DMS153 treated with DMSO at 0.1 percent for 48 hours (cell line): ENCODE measurements around the gene CXXC5.
"Not testable (repeated sequence)": the region's sequence is repeated elsewhere in the genome, so short reads cannot be mapped to it uniquely, and the experiment has no call there.

Experiments used
- DNase-seq: peaks from one replicate; lab custom pipeline; 2025; ENCODE audit not compliant: unreplicated experiment; lab: John Stamatoyannopoulos, UW

The CXXC5 gene

DNA sequence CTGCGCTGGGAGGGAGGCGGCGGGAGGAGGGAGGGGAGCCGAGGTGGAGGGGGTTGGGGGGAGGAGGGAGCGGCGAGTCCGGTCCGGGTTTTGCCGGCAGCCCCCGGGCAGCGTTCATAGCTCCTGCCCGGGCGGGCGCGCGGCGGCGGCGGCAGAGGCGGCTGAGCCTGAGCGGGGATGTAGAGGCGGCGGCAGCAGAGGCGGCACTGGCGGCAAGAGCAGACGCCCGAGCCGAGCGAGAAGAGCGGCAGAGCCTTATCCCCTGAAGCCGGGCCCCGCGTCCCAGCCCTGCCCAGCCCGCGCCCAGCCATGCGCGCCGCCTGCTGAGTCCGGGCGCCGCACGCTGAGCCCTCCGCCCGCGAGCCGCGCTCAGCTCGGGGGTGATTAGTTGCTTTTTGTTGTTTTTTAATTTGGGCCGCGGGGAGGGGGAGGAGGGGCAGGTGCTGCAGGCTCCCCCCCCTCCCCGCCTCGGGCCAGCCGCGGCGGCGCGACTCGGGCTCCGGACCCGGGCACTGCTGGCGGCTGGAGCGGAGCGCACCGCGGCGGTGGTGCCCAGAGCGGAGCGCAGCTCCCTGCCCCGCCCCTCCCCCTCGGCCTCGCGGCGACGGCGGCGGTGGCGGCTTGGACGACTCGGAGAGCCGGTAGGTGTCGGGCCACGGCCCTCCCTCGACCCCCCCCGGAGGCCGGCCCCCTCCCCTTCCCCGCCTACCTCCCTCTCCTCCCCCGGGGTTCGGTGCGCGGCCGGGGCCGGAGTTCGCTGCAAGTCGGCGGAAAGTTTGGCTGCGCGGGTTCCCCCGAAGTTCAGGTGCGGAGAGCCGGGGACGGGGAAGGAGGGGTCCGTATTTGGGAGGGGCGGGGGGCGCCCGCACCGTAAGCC, at the start of gene CXXC5:
Gene CXXC5, plus strand, starts transcription at position 145 of the 877 bp plus-strand sequence. CDS start 32,175 bp downstream, outside the sequence.
- peak; percentile 17 for DNase-seq

DNA sequence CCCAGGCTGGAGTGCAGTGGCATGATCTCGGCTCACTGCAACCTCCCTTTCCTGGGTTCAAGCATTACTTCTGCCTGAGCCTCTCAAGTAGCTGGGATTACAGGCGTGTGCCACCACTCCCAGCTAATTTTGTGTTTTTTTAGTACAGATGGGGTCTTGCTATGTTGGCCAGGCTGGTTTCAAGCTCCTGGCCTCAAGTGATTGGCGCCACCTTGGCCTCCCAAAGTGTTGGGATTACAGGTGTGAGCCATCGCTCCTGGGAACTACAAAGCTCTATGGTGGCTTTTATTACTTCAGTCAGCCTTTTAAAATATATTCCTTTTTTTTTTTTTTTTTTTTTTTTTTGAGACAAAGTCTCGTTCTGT, 49.6 kb upstream of the CXXC5 start:
- not testable (repeated sequence) for DNase-seq

DNA sequence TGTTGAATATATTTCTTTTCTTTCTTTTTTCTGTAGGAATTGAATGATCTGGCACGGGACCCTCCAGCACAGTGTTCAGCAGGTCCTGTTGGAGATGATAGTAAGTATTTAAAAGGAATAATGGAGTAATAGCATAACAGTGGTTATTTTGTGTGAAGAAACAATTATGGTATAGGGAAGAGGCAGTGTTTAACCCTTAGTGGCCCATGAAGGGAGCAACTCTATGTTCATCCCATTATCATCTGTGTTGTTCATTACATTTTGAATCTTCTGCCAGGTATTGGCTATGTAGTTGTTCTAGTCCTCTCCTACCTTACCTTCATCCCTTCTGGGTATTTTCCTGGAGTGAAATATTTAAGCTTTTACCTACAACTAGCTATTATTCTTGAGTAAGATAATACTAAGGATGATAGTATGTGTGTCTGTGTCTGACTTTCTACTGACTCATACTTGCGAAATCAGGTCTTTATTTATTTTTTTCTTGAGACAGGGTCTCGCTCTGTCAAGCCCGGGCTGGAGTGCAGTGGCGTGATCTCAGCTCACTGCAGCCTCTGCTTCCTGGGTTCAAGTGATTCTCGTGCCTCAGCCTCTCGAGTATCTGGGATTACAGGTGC, 47.7 kb upstream of the CXXC5 start:
- no peak for DNase-seq

DNA sequence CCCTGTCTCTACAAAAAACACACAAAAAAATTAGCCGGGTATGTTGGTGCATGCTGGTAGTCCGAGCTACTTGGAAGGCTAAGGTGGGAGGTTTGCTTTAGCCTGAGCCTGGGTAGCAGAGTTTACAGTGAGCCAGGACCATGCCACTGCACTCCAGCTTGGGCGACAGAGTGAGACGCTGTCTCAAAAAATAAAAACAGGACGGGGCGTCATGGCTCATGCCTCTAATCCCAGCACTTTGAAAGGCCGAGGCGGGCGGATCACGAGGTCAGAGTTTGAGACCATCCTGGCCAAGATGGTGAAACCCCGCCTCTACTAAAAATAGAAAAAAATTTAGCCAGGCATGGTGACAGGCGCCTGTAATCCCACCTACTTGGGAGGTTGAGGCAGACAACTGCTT, 46.7 kb upstream of the CXXC5 start:
- no peak for DNase-seq

DNA sequence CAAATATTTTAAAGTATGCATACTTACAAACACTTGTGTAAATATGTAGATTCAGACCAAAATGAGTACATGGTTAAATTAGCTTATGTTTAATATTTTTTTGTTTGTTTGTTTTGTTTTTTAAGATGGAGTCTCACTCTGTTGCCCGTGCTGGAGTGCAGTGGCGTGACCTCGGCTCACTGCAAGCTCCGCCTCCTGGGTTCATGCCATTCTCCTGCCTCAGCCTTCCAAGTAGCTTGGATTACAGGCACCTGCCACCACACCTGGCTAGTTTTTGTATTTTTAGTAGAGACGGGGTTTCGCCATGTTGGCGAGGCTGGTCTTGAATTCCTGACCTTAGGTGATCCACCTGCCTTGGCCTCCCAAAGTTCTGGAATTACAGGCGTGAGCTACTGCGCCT, 46.2 kb upstream of the CXXC5 start:
- not testable (repeated sequence) for DNase-seq

DNA sequence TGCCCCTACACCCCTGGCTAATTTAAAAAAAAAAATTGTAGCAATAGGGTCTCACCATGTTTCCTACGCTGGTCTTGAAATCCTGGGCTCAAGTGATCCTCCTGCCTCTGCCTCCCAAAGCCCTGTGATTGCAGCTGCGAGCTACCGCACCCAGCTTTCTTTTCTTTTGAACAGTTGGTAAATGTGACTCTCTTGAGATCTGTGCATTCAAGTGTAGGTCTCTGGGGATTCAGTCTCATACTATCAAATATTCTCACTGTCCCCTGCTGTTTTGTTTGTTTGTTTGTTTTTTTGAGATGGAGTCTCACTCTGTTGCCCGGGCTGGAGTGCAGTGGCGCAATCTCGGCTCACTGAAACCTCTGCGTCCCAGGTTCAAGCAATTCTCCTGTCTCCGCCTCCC, 42.3 kb upstream of the CXXC5 start:
- DNase-seq = no peak

DNA sequence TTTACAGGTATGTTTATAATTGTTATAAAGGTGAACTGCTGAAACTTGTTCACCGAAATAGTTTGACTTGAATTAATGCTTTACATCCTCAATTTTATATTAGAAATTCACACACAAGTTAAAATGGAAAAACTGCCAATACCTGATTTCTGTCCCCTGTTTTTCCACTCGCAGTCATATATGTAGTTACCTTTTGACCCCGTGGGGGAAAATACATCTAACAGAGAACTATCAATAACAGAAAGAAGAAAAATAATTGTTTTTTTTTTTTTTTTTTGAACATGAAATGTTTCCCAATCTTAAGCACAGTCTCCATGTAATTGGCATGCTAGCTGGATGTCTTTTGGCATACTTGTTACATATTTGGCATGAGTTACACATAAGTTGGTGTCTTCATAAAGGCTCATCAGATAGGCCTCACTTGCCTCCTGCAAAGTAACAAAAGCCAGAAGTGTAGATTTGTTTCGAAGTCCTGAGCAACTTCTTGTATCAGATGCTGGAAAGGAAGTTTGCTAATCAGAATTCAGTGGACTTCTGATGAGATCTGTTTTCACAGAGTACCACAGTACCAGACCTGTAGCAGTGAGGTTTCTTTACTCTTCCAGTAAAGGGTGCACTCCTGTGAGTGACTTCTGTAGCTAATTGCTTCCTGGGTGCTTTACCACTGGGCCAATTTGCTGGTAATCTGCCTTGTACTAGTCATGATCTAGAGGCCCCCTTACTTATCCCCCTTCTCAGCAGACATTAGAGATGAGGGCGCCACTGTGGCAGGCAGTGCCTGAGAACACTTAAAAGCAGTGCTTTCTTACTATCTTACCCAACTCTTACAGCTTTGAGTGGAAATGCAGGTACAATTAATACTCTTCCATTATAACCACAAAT, 36.2 kb upstream of the CXXC5 start:
- no peak for DNase-seq

DNA sequence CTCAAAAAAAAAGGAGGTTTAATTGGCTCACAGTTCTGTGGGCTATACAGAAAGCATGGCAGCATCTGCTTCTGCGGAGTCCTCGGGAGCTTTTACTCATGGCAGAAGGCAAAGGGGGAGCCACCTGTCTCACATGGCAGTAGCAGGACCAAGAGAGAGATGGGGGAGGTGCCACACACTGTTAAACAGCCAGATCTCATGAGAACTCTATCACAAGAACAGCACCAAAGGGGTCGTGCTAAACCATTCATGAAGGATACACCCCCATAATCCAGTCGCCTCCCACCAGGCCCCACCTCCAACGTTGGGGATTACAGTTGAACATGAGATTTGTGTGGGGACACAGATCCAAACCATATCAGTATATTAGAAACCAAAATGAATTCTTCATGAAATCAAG, 28.3 kb upstream of the CXXC5 start:
- no peak for DNase-seq

DNA sequence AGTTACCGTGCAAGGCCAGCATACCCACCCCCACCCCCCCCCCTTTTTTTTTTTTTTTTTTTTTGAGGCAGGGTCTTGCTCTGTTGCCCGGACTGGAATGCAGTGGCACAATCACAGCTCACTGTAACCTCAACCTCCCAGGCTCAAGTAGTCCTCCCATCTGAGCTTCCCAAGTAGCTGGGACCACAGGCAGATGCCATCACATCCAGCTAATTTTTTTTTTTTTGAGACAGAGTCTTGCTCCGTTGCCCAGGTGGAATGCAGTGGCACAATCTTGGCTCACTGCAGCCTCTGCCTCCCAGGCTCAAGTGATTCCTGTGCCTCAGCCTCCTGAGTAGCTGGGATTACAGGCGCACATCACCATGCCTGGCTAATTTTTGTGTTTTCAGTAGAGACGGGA, 22.8 kb upstream of the CXXC5 start:
- not testable (repeated sequence) for DNase-seq

DNA sequence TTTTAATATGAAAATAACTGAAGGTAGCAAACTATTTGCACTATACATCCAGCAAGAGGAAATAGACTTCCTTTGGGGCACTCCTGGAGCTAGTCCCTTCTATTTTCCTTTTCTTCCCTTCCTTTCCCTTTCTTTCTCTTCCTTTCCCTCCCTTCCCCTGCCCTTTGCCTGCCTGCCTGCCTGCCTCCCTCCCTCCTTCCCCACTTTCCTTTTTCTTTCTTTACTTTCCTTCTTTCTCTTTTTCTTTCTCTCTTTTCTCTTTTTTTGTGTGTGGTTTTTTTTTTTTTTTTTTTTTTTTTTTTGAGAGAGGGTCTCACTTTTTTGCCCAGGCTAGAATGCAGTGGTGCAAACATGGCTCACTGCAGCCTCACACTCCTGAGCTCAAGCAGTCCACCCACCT, 17.3 kb upstream of the CXXC5 start:
- DNase-seq = no peak

DNA sequence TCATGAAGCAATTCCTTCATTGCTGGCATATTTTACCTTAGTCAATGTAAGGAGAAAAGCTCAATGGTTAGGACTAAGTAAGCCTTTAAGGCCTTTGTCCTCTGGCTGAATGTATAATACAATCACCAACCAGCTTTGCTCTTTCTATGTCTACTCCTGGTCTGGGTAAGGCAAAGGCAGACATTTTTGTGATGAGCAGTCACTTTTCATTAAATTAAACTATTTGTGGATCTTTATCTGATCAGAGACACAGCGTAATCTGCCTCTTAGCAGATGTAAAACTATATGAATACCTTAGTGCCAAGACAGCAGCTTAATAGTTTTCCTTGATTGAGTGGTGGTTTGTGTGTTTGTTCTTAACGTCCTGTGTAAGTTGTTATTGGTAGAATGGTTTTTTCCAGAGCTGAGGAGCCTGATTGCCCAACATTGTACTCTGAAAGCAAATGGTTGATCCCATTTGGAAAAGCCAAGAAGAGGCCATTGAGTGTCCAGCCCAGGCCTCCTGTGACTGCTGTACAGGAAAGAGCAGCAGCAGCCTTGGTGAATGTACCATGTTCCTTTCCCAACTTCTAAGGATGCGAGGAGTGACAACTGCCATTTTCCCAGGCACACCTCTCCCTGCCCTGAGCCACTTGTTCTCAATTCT, 16.5 kb upstream of the CXXC5 start:
- DNase-seq = no peak

DNA sequence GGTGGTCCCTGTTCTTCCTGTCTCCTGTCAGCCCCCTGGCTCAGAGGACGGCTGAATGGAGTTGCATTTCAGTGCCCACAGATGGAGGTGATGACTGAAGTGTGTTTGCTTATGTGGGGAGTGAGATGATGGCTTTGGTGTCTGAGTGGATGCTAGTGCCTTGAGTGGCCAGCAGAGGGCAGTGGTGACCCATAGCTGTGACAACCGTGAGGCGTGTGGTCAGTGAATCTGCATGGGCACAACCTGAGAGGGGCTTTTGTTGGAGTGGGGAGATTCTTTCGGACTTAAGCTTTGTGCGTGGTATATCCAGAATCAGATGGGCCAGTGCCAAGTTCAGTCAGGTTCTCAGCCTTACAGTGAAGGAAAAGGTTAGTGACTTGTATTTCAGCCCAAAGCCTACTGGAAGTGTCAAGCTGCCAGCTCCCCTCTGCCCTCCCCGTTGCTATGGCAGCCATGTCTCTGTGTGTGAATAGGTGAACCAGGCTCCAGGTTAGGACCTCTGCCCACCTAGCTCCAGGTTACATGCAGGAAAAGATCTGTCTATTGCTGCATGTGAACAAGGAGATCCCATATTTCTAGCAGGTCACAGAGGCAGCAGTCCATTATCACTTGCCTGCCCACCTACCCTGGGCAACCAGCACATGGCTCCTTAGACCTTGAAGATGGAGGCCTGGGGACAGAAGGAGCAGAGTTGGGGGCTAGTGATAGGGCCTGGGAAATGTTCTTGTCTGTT, 14.7 kb upstream of the CXXC5 start:
- DNase-seq = peak; percentile 30

DNA sequence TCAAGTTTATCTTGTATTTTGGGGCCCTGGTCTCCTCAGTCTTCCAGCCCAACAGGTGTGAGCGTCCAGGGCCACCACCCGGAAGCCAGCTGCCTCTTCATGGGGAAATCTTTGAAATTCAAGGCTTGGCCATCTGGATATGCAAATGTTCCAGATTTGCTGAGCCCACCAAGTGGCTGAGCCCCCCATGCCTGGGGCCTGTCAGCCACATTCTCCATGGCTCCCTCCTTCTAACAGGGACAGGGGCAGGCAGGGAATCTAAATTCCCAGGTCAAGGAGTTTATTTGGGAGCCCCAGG, 14.2 kb upstream of the CXXC5 start:
- DNase-seq = no peak

DNA sequence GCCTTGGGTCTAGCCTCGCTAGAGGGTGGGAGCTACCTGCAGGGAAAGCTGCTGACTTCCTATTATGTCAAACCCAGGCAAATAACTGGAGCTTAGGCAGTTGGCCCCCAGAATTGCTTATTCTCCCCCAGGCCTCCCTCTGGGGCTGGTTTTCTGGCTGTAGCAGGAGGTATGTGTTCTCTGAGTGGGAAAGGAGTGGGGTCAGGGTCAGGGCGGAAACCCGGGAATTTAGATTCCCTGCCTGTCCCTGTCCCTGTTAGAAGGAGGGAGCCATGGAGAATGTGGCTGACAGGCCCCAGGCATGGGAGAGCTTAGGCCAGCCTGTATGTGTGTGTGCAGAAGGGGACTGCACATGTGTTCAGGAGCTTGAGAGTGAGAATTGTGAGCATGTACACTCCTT, 13.6 kb upstream of the CXXC5 start:
- DNase-seq = no peak

DNA sequence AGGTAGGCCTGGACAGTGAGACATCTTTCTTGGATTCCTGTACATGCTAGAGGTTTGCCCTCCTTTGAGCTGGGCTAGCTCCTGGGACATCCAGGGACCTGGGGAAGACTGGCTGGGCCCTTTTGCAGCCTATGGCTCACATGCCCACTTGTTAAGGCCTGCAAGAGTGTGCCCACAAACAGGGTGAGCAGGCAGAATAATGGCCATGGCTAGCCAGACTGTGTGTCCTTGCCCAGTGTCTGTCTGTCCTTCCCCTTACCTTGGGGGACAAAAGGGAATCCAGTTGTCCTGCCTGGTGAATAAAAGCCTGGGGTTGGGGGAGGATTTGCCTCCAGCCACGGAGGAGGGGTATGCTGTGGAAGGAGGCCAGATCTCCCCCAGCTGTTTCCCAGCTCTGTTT, 13.0 kb upstream of the CXXC5 start:
- DNase-seq = no peak

DNA sequence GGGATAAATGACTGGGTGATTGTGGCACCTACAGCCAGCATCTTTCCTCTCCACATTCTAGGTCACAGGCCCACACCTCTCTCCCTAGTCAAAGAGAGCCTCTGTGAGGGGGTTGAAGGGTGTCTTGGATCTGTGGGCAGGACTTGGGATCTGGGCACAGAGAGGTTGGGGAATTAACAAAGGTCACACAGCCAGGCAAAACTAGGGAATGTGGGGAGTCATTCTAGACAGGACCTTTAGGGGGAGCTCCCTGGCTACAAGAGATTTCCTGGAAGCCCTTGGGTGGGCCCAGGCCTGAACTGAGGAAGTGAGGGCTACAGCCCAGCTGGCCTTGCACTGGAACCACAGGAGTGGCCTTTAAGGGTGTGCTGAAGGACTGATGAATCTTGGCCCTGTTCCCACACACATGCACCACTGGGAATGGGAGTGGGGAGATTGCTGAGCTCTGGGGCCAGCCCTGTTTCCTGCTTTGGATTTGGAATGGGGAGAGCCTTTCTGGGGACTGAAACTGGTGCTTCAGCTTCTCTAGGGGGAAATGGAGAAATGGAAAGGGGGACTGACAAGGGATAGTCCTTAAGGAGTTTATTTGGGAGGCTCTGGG, 12.4 kb upstream of the CXXC5 start:
- DNase-seq = peak; percentile 34

DNA sequence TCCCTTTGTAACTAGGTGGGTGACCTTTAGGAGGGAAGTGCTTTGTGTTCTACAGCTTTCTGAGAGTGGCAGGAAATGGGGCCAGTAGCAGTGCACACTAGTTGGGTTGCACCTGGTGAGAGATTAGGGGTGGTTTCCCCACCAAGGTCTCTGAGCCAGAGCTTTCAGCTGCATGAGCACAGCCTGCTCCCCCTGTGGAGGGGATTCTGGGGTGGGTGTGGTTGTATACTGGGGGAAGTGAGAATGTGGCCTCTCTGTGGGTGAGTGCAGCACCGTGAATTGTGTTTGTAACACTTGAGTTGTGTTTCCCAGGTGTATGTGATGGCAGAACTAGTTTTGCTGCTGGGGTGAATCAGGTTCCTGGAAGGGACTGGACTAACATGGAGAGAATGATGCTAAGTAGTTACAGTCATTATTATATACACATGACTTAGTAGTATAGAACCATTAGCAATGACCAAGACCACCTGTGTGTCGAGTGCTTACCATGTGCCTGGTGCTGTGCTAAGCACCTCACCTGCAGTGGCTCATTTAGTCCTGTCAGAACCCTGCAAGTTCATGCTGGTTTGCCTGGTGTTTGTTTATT, 11.8 kb upstream of the CXXC5 start:
- DNase-seq = no peak

DNA sequence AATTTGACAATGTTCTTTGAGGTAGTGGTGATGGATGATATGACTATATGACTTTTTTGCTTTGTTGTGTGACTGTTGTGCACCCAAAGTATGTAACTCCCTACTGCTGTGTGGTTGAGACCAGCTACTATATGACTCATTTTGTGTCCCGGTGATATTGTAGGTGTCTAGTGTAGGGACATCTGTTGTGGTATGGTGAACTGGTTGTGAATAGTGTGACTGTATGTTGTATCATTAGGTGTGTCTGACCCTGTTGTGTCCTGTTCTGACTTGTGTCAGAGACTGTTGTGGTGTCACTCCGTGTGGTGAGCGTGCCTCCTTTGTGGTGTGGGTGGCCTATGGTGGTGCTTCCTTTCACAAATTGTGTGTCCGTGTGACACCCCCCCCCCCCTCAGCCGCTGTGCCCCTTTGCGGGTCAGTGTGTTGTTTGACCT, 11.2 kb upstream of the CXXC5 start:
- DNase-seq = no peak

DNA sequence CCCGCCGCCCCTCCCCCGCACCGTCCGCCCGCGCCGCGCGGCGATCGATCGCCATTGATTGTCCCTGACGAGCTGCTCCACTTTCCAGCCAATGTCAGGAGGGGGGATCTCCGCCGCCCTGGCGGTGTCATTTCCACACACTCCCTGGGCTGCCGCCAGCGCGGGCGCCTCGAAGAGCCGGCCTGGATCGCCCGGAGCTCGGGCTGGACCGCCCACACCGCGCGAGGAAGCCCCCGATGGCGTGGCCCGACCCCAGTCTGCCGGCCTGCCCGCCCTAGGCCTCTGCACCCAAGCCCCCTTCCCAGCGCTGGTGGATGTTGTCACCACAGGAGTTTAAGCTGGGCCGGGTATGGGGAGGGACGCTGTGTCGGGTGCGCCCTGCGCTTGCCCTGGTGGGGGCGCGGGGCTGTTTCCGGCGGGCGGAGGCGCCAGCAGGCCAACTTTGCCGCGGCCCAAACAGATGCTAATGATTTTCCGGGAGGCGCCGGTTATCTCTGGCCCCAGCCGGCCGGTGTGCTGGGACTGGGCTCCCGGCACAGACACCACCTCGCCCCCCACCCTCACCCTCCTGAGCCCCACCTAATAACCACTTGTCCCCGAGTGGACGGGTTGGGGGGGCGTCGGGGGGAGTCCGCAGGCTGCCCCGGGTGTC, 10.6 kb upstream of the CXXC5 start:
- DNase-seq = peak; percentile 14
